Activated naive CD4-positive, alpha-beta T cell (primary cell): ENCODE measurements around the gene SEMA7A.
A peak's percentile ranks its signal among the peaks of the same experiment; 100 is the strongest.

Source experiments
- DNase-seq, 4 experiments: peaks; one replicate each; lab custom pipeline; 2025; lab: John Stamatoyannopoulos, UW

The SEMA7A gene

GRCh38 chr15:74387141-74387541 is 46.6 kb downstream of the SEMA7A start:
- no peak for DNase-seq

- no peak for DNase-seq
Measured at GRCh38 chr15:74386496-74387140, 47.1 kb downstream of the SEMA7A start.

- DNase-seq, result no peak
Measured at GRCh38 chr15:74385733-74386132, 48.0 kb downstream of the SEMA7A start.

GRCh38 chr15:74384881-74385643 is 48.7 kb downstream of the SEMA7A start:
- no peak for DNase-seq

- DNase-seq, result no peak
Measured at GRCh38 chr15:74384566-74384880, 49.2 kb downstream of the SEMA7A start.

- DNase-seq, result no peak
Measured at GRCh38 chr15:74383695-74384565, 49.8 kb downstream of the SEMA7A start.

- DNase-seq, result no peak
Measured at GRCh38 chr15:74383286-74383685, 50.5 kb downstream of the SEMA7A start.

- peak; percentile 39 to 69 (median 54) for DNase-seq
Measured at GRCh38 chr15:74382004-74382816, 51.5 kb downstream of the SEMA7A start.

GRCh38 chr15:74381481-74381880 is 52.3 kb downstream of the SEMA7A start:
- DNase-seq, result no peak

GRCh38 chr15:74381190-74381453 is 52.6 kb downstream of the SEMA7A start:
- DNase-seq, result no peak

- no peak for DNase-seq
Measured at GRCh38 chr15:74380361-74381189, 53.2 kb downstream of the SEMA7A start.

- no peak for DNase-seq
Measured at GRCh38 chr15:74378848-74379247, 54.9 kb downstream of the SEMA7A start.

- no peak for DNase-seq
Measured at GRCh38 chr15:74377831-74378766, 55.7 kb downstream of the SEMA7A start.

- no peak for DNase-seq
Measured at GRCh38 chr15:74376825-74377581, 56.8 kb downstream of the SEMA7A start.

- DNase-seq, result no peak
Measured at GRCh38 chr15:74376226-74376625, 57.5 kb downstream of the SEMA7A start.

- peak; percentile 36 to 78 (median 68) for DNase-seq
Measured at GRCh38 chr15:74375303-74375693, 58.5 kb downstream of the SEMA7A start.

- no peak for DNase-seq
Measured at GRCh38 chr15:74374648-74375302, 59.0 kb downstream of the SEMA7A start.

GRCh38 chr15:74373731-74374647 is 59.8 kb downstream of the SEMA7A start:
- peak; percentile 75 to 93 (median 88) for DNase-seq
